Effector CD8-positive, alpha-beta T cell (primary cell): ENCODE measurements around the gene FAF2.
"Not testable (repeated sequence)": the region's sequence is repeated elsewhere in the genome, so short reads cannot be mapped to it uniquely, and the experiment has no call there.

ENCODE experiments used
- DNase-seq: peaks from one replicate; lab custom pipeline; 2025; lab: John Stamatoyannopoulos, UW

The FAF2 gene

GRCh38 chr5:176454724-176455394, 6.7 kb downstream of the FAF2 start:
- no peak for DNase-seq

- DNase-seq = no peak
Measured at GRCh38 chr5:176458904-176459561, 10.8 kb downstream of the FAF2 start.

- DNase-seq = no peak
Measured at GRCh38 chr5:176461349-176461748, 13.2 kb downstream of the FAF2 start.

GRCh38 chr5:176463113-176463764, 15.1 kb downstream of the FAF2 start:
- DNase-seq = no peak

GRCh38 chr5:176466245-176466871, 18.2 kb downstream of the FAF2 start:
- DNase-seq = no peak

- no peak for DNase-seq
Measured at GRCh38 chr5:176469296-176469695, 21.1 kb downstream of the FAF2 start.

GRCh38 chr5:176470539-176470938, 22.4 kb downstream of the FAF2 start:
- no peak for DNase-seq

- DNase-seq = no peak
Measured at GRCh38 chr5:176471098-176471497, 22.9 kb downstream of the FAF2 start.

- DNase-seq = no peak
Measured at GRCh38 chr5:176473335-176474006, 25.3 kb downstream of the FAF2 start.

GRCh38 chr5:176474476-176474875, 26.3 kb downstream of the FAF2 start:
- no peak for DNase-seq

- DNase-seq = no peak
Measured at GRCh38 chr5:176481711-176482110, 33.5 kb downstream of the FAF2 start.

GRCh38 chr5:176485176-176485575, 37.0 kb downstream of the FAF2 start:
- no peak for DNase-seq

- DNase-seq = no peak
Measured at GRCh38 chr5:176486189-176486757, 38.1 kb downstream of the FAF2 start.

- DNase-seq = not testable (repeated sequence)
Measured at GRCh38 chr5:176487160-176487559, 39.0 kb downstream of the FAF2 start.

GRCh38 chr5:176489077-176489476, 40.9 kb downstream of the FAF2 start:
- no peak for DNase-seq

GRCh38 chr5:176490301-176490700, 42.1 kb downstream of the FAF2 start:
- DNase-seq = no peak

- DNase-seq = no peak
Measured at GRCh38 chr5:176491101-176491502, 42.9 kb downstream of the FAF2 start.

GRCh38 chr5:176491901-176492300, 43.7 kb downstream of the FAF2 start:
- DNase-seq = no peak

- DNase-seq = no peak
Measured at GRCh38 chr5:176492431-176492830, 44.2 kb downstream of the FAF2 start.

- DNase-seq = no peak
Measured at GRCh38 chr5:176497852-176498251, 49.7 kb downstream of the FAF2 start.

- DNase-seq = no peak
Measured at GRCh38 chr5:176499273-176499672, 51.1 kb downstream of the FAF2 start.

GRCh38 chr5:176500511-176500910, 52.3 kb downstream of the FAF2 start:
- DNase-seq = no peak
